ENCODE results near the gene SLCO3A1.

Gene SLCO3A1

GRCh38 chr15:91885054-91885453 lies 31.5 kb downstream of the SLCO3A1 start:
- DNase-seq: no peak

- no peak for DNase-seq
Measured at GRCh38 chr15:91885714-91886270, 32.3 kb downstream of the SLCO3A1 start.

- no peak for DNase-seq
Measured at GRCh38 chr15:91886878-91887277, 33.4 kb downstream of the SLCO3A1 start.

- DNase-seq: no peak
Measured at GRCh38 chr15:91887321-91887720, 33.8 kb downstream of the SLCO3A1 start.

GRCh38 chr15:91887921-91888373 lies 34.4 kb downstream of the SLCO3A1 start:
- no peak for DNase-seq

- DNase-seq: no peak
Measured at GRCh38 chr15:91889111-91889815, 35.8 kb downstream of the SLCO3A1 start.

GRCh38 chr15:91890614-91891013 lies 37.1 kb downstream of the SLCO3A1 start:
- DNase-seq: no peak

GRCh38 chr15:91891101-91891500 lies 37.6 kb downstream of the SLCO3A1 start:
- DNase-seq: no peak

- no peak for DNase-seq
Measured at GRCh38 chr15:91891788-91892345, 38.4 kb downstream of the SLCO3A1 start.

- DNase-seq: no peak
Measured at GRCh38 chr15:91892436-91892835, 38.9 kb downstream of the SLCO3A1 start.

GRCh38 chr15:91894606-91895005 lies 41.1 kb downstream of the SLCO3A1 start:
- no peak for DNase-seq

- DNase-seq: no peak
Measured at GRCh38 chr15:91895051-91895450, 41.5 kb downstream of the SLCO3A1 start.

GRCh38 chr15:91896341-91897055 lies 43.0 kb downstream of the SLCO3A1 start:
- no peak for DNase-seq

- no peak for DNase-seq
Measured at GRCh38 chr15:91897585-91898372, 44.3 kb downstream of the SLCO3A1 start.

GRCh38 chr15:91898843-91899242 lies 45.3 kb downstream of the SLCO3A1 start:
- no peak for DNase-seq

GRCh38 chr15:91904942-91905341 lies 51.4 kb downstream of the SLCO3A1 start:
- no peak for DNase-seq

- DNase-seq: no peak
Measured at GRCh38 chr15:91908391-91908790, 54.9 kb downstream of the SLCO3A1 start.

GRCh38 chr15:91909111-91909510 lies 55.6 kb downstream of the SLCO3A1 start:
- DNase-seq: no peak

GRCh38 chr15:91909574-91909973 lies 56.1 kb downstream of the SLCO3A1 start:
- DNase-seq: no peak

- no peak for DNase-seq
Measured at GRCh38 chr15:91911844-91912243, 58.3 kb downstream of the SLCO3A1 start.

GRCh38 chr15:91912336-91912735 lies 58.8 kb downstream of the SLCO3A1 start:
- DNase-seq: no peak

GRCh38 chr15:91913560-91913959 lies 60.1 kb downstream of the SLCO3A1 start:
- no peak for DNase-seq

- DNase-seq: no peak
Measured at GRCh38 chr15:91915576-91915975, 62.1 kb downstream of the SLCO3A1 start.
